HG03442 (cell line): ENCODE results near the gene HOXD1.

Experiments used
- ATAC-seq: cut with Tn5 transposase; IDR thresholded peaks from one replicate; pipeline ENCODE4 v1.9.1; 2021; ENCODE audit warnings: mild to moderate bottlenecking, moderate library complexity; ENCODE audit not compliant: unreplicated experiment

The HOXD1 gene

GRCh38 chr2:176152350-176153181 is 35.9 kb upstream of the HOXD1 start:
- no peak for ATAC-seq

DNA sequence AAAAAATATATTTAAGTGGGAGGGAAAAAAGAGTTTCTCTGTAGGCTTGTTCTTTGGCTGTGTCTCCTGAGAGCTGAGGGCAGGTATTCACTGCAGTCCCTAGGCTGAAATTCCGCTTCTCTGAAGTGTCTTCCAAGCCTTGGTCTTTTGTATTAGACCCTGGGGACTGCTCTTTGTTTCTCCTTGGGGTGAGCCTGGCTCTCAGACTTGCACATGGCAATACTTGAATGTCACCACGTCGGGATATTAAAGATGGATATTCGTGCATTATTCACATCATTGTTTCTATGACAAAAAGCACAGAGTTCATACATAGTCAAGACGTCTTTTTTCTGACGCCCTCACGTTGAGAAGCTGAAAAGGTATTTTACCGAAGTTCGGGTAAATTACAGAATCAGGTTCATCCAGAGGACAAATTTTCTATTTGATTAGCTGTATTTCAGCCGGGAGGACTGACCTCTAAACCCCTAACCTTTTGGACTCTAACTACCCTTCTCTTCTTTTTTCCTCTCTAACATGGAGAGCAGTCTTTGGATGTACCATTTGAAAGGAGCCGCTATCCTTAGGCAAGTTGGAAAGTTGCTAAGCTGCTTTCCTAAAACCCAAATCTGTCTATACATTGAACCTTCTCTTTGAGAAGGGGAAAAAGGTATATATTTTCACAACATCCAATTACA is 33.8 kb upstream of the HOXD1 start:
- ATAC-seq = no peak

DNA sequence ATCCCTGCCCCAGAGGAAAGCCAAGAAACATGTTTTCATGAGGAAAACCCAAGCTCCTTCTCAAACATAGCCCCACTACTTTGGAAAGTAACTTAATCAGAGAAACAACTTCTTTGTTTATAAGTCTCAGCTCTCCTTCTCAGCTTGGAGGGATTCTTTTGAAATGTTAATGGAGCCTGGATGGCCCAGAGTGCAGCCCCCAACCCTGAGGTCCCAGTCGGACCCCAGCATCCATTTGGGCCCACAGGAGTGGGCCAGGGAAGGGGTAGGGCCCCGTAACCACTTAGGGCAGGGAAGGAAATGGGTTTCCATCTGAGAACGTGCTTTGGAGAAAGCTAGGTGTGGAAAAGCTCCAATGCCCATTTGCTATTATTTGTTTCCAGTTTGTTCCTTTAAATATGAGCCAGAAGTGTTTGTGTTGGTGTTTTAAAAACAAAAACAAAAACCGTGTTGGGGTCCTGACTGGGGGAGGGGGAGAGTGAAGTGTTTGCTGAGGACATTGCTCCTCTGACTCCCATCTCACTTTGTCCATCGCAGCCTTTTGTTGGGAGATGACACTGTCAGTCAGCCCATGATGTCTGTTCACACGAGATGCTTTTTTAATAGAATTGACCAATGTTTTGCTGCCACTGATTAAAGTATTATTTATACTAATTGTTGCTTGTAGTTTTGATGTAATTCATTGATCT is 33.0 kb upstream of the HOXD1 start:
- ATAC-seq = no peak

DNA sequence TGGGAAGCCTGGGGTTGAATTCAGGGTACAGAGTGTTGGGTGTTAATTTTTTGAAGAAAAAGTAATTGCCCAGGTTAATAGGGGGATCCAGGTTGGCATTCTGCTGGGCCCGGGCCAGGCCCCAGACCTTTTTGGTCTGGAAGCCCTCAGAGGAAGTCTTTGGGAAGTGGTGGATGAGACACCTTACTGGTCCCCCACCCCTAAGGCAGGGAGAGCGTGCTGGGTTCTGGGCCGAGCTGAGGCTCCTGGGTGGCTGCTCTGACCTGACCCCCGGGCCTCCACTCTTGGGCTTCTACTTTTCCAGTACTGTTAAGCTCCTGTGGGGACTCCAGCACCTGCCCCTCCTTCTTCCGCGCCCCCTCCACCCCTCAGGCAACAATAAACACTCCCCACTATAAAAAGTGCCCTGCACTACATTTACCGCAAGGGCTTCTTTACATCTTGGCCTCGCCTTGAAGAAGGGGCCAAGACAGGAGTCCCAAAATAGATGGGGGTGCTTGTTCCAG is 32.1 kb upstream of the HOXD1 start:
- no peak for ATAC-seq

DNA sequence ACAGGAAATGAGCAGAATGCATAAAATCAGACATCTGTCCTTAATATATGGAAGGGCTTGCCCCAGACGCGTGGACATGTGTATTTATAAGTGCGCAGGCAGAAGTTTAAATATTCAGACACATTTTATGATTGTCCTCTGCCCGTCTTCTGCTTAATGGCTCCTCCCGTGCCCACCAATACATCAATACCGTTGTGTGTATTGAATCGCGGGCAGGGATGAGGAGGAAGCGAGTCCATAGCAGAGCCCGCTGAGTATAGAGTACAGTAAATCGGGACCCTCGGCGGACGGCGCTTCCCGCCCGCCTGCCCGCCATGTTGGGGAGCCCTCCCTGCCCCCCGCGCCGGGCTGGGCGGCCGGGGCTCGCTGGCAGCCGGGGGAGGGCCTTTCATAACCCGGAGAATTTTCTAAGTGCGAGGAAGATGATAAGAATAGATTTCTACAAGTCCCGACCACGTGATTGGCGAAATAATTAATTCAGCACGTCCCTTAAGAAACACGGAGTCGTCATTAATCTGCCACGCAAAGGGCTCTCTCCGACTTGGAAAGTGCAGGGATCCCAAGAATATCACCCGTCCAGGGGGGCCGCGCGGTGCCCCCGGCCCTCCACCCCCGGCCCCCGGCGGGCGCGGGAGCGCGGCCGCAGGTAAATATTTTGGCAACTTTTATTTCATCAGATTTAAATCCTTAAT is 31.5 kb upstream of the HOXD1 start, which contains the start of gene HOXD3:
HOXD3 (plus strand) TSS at position 501 of the 692 bp plus-strand sequence. CDS start 11,808 bp downstream, outside the sequence.
- ATAC-seq = no peak

DNA sequence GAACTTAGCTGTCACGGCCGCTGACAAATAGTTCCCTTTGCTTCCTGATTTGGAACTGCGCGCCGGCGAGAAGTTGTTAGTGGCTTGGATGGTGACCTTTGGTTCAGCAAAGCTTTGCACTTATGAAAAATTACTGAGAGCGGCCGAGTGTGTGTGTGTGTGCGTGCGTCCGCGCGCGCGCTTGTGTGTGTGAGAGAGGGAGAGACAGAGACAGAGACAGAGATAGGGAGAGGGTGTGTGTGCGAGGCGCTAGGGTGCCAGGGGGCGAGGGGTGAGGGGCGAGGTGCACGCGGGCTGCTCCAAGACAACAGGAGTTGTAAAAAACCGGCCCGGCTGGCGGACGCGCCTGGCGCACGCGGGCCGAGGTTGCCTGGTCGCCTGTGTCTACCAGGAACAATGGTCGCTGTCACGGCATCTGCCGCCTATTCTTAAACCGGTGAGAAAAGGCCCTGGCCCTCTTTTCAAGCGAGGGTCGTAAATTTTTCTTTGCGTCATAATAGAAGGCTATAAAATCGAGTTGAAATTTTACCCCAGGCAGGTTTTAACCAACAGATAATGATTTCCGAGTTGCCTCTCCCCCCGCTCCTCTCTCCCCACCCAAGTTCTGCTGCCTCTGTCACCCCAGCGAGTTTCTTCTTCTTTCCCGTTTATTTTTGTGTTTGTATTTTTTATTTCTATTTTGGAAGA is 30.8 kb upstream of the HOXD1 start:
- no peak for ATAC-seq

DNA sequence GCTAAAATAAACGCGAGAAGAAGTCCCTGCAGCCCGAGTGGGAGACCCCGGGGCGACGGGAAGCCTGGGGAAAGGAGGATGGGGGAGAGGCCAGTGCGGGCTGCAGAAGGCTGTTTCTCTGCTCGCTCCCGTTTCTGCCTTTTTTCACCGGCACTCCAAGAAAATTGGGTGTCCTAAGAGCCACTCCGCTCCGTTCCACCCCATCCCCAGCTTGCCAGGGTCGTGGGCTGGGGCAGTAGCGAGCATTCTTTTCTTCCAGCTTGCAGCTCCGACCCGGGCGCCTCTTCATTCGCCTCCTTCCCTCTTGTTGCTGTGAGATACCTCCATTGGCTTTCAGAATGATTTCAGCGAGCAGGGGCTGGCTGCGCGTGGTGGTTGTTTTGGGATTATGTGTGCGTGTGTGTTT is 30.3 kb upstream of the HOXD1 start:
- ATAC-seq = no peak

GRCh38 chr2:176158855-176159662 is 29.4 kb upstream of the HOXD1 start:
- no peak for ATAC-seq

DNA sequence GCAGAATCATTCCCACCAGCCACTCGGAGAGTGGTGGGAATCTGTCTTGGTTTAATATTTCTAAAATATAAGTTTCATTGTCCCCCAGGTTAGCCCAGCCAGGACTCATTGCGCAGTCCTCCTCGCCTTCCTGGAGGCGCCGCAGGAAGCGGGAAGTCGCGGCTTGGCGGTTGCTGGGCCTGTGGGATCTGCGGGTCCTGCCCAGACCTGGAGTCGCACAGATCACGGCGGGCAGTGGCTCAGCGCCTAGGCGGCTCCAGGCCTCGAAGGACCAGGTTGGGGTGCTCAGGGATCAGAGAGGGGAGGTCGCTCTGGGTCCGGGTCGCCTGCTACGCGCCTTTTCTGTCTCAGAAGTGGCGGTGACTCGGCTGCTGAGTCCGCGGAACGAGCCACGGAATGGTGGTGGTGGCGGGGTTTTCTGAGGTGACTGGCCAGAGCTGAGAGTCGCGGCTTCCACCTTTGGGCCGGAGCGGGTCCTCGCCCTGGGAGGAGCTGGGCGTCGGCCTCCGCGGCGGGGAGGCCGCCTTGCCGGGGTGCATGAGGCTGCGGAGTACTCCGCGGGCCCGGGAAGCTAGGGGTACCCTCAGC is 28.7 kb upstream of the HOXD1 start:
- no peak for ATAC-seq

- no peak for ATAC-seq
Measured at GRCh38 chr2:176160251-176160985, 28.1 kb upstream of the HOXD1 start.

- no peak for ATAC-seq
Measured at GRCh38 chr2:176160986-176161824, 27.3 kb upstream of the HOXD1 start.

- ATAC-seq = no peak
Measured at GRCh38 chr2:176161825-176162626, 26.4 kb upstream of the HOXD1 start.

DNA sequence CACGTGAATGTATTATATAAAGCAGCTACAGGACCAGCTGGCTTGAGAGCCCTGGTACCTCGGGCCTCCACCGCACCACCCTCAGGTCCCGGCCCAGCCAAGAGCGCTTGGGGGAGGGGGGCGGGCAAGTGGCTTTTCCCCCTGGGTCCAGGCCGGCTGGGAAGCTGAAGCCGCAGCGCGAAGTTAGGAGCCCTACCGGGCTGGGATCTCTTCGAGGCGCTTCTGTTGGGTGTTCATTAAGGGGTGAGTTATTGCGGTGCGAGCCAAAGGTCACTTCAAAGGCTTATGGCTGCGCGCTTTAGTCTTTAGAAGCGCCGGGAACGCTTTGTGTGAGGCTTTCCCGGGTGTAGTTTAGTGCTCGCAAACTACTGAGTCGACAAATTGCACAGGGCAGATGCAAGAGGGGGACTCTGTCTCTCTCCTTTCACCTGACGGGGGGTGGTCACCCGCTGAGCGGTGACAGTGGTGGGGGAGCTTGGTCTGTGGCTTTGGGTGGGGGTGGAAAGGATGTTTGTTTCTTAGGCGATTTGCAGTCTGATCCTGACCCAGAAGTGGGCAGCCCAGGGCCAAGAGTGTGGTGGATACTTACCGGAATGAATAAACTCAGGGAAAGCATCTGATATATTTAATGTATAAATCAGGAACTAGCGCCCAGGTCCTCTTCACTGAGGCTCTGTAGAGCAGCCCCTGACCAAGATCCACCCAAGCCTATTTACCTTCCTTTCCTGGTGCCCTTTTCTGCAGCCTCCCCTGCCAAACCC is 25.4 kb upstream of the HOXD1 start:
- ATAC-seq = no peak

DNA sequence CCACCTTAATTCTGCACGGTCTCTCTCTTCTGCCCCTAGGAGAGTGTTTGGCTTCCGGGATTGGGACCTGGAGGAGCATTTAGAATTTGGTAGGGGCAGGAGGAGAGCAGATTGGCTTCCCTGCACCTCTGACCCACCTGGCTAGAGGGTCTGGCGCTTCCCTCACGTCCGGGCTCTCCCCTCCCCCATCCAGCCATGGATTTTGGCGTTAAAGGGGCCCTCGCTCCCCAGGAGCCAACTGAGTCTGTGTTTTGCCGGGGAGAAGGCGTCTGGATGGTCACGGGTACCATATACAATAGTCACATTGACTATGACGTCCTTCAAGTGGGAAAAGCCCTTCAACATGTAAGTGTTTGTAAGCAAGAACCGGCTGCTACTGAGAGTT is 24.8 kb upstream of the HOXD1 start:
- no peak for ATAC-seq

DNA sequence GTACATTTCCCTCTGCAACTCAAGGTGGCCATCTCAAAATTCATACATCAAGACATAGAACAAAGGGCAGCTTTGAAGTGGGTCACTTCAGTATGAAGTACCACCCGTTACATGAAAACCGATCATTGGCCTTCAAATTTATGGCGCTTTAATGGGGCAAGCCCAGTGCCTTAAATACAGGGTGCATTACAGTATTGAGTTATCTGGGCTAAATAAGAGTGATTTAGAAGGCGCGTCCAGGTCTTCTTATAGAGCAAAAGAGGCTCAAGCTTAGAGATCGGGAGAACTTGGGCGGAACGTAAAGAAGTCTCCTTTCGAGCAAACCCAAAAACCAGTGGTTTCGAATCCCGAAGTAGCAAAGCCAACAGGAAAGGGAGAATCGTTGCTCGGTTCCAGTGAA is 24.3 kb upstream of the HOXD1 start:
- ATAC-seq = no peak
